DND-41 (cell line): ENCODE measurements around the gene NLRP13.

ENCODE experiments used
- ATAC-seq: fragments of 200-7000 bp; cut with Tn5 transposase; 3 replicates; pipeline ENCODE4 v1.9.1; 2021; ENCODE audit warnings: low read depth; ENCODE audit not compliant: insufficient read depth
- DNase-seq: peaks from one replicate; pipeline ENCODE4 v3.0.0-alpha.2; 2020
- H2AFZ ChIP-seq: 2 replicates; pipeline ENCODE4 v1.6.0; 2012; ENCODE audit warnings: low read depth, low read length
- H3K27ac ChIP-seq: 2 replicates; pipeline ENCODE4 v1.5.1; 2012; ENCODE audit warnings: low read length, inconsistent platforms
- H3K27me3 ChIP-seq: fragments of 200-600 bp; sonication (generic); 2 replicates; pipeline ENCODE4 v1.6.0; 2012; ENCODE audit warnings: low read length, mild to moderate bottlenecking, inconsistent platforms; ENCODE audit not compliant: insufficient read depth, poor library complexity
- H3K36me3 ChIP-seq: 2 replicates; pipeline ENCODE4 v1.5.1; 2012; ENCODE audit warnings: low read length, inconsistent platforms; ENCODE audit not compliant: insufficient read depth
- H3K4me1 ChIP-seq: 2 replicates; pipeline ENCODE4 v1.5.1; 2012; ENCODE audit warnings: mild to moderate bottlenecking, low read length; ENCODE audit not compliant: insufficient read depth
- H3K4me2 ChIP-seq: 2 replicates; pipeline ENCODE4 v1.6.0; 2012; ENCODE audit warnings: mild to moderate bottlenecking, moderate library complexity, low read length, inconsistent platforms; ENCODE audit not compliant: insufficient read depth
- H3K4me3 ChIP-seq, 2 experiments: fragments of 200-600 bp in 1 of 2; shearing (Covaris generic) in 1 of 2; 2 replicates each; pipeline ENCODE4 v1.5.1; 2012 to 2016; ENCODE audit warnings: inconsistent platforms in 2 of 2, low read length in 2 of 2, mild to moderate bottlenecking in 2 of 2, low read depth in 1 of 2, moderate library complexity in 1 of 2
- H3K79me2 ChIP-seq: 2 replicates; pipeline ENCODE4 v1.6.0; 2012; ENCODE audit warnings: low read length, inconsistent platforms; ENCODE audit not compliant: insufficient read depth
- H3K9ac ChIP-seq: 2 replicates; pipeline ENCODE4 v1.6.0; 2012; ENCODE audit warnings: low read depth, mild to moderate bottlenecking, inconsistent platforms, low read length, moderate library complexity
- H3K9me3 ChIP-seq: 2 replicates; pipeline ENCODE4 v1.5.1; 2012; ENCODE audit warnings: low read length, moderate library complexity, mild to moderate bottlenecking, inconsistent platforms; ENCODE audit not compliant: insufficient read depth, severe bottlenecking
- H4K20me1 ChIP-seq: 2 replicates; pipeline ENCODE4 v1.6.0; 2012; ENCODE audit warnings: low read length; ENCODE audit not compliant: insufficient read depth
- CTCF ChIP-seq: IDR thresholded peaks from 2 replicates; pipeline ENCODE4 v1.5.1; 2012; ENCODE audit warnings: borderline replicate concordance, low read length, moderate library complexity, mild to moderate bottlenecking; ENCODE audit not compliant: poor library complexity, severe bottlenecking; ENCODE audit errors: extremely low read depth
- EZH2 ChIP-seq: IDR thresholded peaks from 3 replicates; pipeline ENCODE4 v1.6.1; 2012; ENCODE audit warnings: borderline replicate concordance, low read depth, mild to moderate bottlenecking, moderate library complexity, low read length, inconsistent platforms; ENCODE audit not compliant: severe bottlenecking

The NLRP13 gene

GRCh38 chr19:55882626-55883025 is 49.5 kb downstream of the NLRP13 start:
- Histone ChIP-seq H3K4me3 (no peak overlapping the region), H3K9me3 (no peaks in the 10 kb centered on the region), H3K9ac (no peak overlapping the region), H3K36me3 (no peaks in the 10 kb centered on the region), H3K27ac (no peak overlapping the region), H3K79me2 (no peaks in the 10 kb centered on the region), H3K4me1 (no peaks in the 10 kb centered on the region), H4K20me1 (no peaks in the 10 kb centered on the region), H3K27me3 (no peaks in the 10 kb centered on the region), H3K4me2 (no peak overlapping the region), H2AFZ (no peak overlapping the region)
- DNase-seq (no peak), ATAC-seq (no peak)
- TF ChIP-seq CTCF (no peak), EZH2 (no peak)

GRCh38 chr19:55877211-55877610 is 54.9 kb downstream of the NLRP13 start:
- Histone ChIP-seq H3K27me3 (no peaks in the 10 kb centered on the region), H3K9me3 (no peaks in the 10 kb centered on the region), H4K20me1 (no peaks in the 10 kb centered on the region), H3K27ac (no peak overlapping the region), H3K9ac (no peak overlapping the region), H2AFZ (no peak overlapping the region), H3K4me1 (no peaks in the 10 kb centered on the region), H3K79me2 (no peaks in the 10 kb centered on the region), H3K4me3 (no peak overlapping the region), H3K36me3 (no peaks in the 10 kb centered on the region), H3K4me2 (no peak overlapping the region)
- TF ChIP-seq EZH2: no peak
- no peak for TF ChIP-seq CTCF
- DNase-seq (no peak), ATAC-seq (no peak)

GRCh38 chr19:55870736-55871135 is 61.4 kb downstream of the NLRP13 start:
- no peak overlapping the region for H3K27ac ChIP-seq
- H3K27me3 ChIP-seq: no peaks in the 10 kb centered on the region
- no peak for DNase-seq
- H4K20me1 ChIP-seq: no peaks in the 10 kb centered on the region
- ATAC-seq: no peak
- no peaks in the 10 kb centered on the region for H3K36me3 ChIP-seq
- H3K4me1 ChIP-seq: no peaks in the 10 kb centered on the region
- H3K4me2 ChIP-seq: no peak overlapping the region
- TF ChIP-seq EZH2: no peak
- no peak overlapping the region for H3K9ac ChIP-seq
- H3K79me2 ChIP-seq: no peaks in the 10 kb centered on the region
- H2AFZ ChIP-seq: no peak overlapping the region
- H3K9me3 ChIP-seq: no peaks in the 10 kb centered on the region
- H3K4me3 ChIP-seq: no peak overlapping the region

GRCh38 chr19:55867101-55867500 is 65.0 kb downstream of the NLRP13 start:
- H3K9ac ChIP-seq: no peak overlapping the region
- H3K9me3 ChIP-seq: no peaks in the 10 kb centered on the region
- no peak overlapping the region for H3K4me2 ChIP-seq
- H3K79me2 ChIP-seq: no peaks in the 10 kb centered on the region
- no peaks in the 10 kb centered on the region for H3K4me1 ChIP-seq
- H3K27me3 ChIP-seq: no peaks in the 10 kb centered on the region
- ATAC-seq: no peak
- no peaks in the 10 kb centered on the region for H3K36me3 ChIP-seq
- DNase-seq: no peak
- H2AFZ ChIP-seq: no peak overlapping the region
- no peaks in the 10 kb centered on the region for H4K20me1 ChIP-seq
- no peak overlapping the region for H3K4me3 ChIP-seq
- H3K27ac ChIP-seq: no peak overlapping the region
- no peak for TF ChIP-seq CTCF
- TF ChIP-seq EZH2: no peak
